Astrocyte (in vitro differentiated cells and primary cell): ENCODE data around the gene GOLPH3. TPM values are rescaled to one million over a fixed set of nuclear protein-coding genes. Genes with fewer than 3 reads are reported as not detected.

Experiments
- DNase-seq: peaks from one replicate; pipeline ENCODE4 v3.0.0-alpha.2; 2010; ENCODE audit warnings: low read depth
- FAIRE-seq: peaks from 2 replicates; lab custom pipeline; 2011; peaks lifted over from hg19 to GRCh38; lab: Jason Lieb, UNC
- H2AFZ ChIP-seq: 2 replicates; pipeline ENCODE4 v1.6.0; 2012; ENCODE audit warnings: low read depth, low read length, inconsistent platforms
- H3K27ac ChIP-seq: 2 replicates; pipeline ENCODE4 v1.5.1; 2011; ENCODE audit warnings: low read depth, low read length, inconsistent platforms
- H3K27me3 ChIP-seq: 2 replicates; pipeline ENCODE4 v1.6.0; 2011; ENCODE audit warnings: low read length, inconsistent platforms; ENCODE audit not compliant: insufficient read depth
- H3K36me3 ChIP-seq: 2 replicates; pipeline ENCODE4 v1.5.1; 2011; ENCODE audit warnings: low read length, inconsistent platforms; ENCODE audit not compliant: insufficient read depth
- H3K4me1 ChIP-seq: 2 replicates; pipeline ENCODE4 v1.5.1; 2011; ENCODE audit warnings: low read length, inconsistent platforms; ENCODE audit not compliant: insufficient read depth
- H3K4me2 ChIP-seq: 2 replicates; pipeline ENCODE4 v1.6.0; 2012; ENCODE audit warnings: low read length, inconsistent platforms
- H3K4me3 ChIP-seq: 2 replicates; pipeline ENCODE4 v1.5.1; 2011; ENCODE audit warnings: low read depth, mild to moderate bottlenecking, low read length, inconsistent platforms; ENCODE audit not compliant: insufficient read depth
- H3K79me2 ChIP-seq: 2 replicates; pipeline ENCODE4 v1.6.0; 2012; ENCODE audit warnings: mild to moderate bottlenecking, low read length, inconsistent platforms; ENCODE audit not compliant: insufficient read depth
- H3K9ac ChIP-seq: 2 replicates; pipeline ENCODE4 v1.6.0; 2012; ENCODE audit warnings: mild to moderate bottlenecking, low read length, inconsistent platforms
- H3K9me3 ChIP-seq: 2 replicates; pipeline ENCODE4 v1.5.1; 2012; ENCODE audit warnings: low read depth, mild to moderate bottlenecking, low read length, inconsistent platforms; ENCODE audit not compliant: insufficient read depth
- H4K20me1 ChIP-seq: 2 replicates; pipeline ENCODE4 v1.6.0; 2012; ENCODE audit warnings: low read length, inconsistent platforms; ENCODE audit not compliant: insufficient read depth
- H3K27ac Mint-ChIP-seq: one replicate; pipeline ENCODE4 v1.8.0; 2021; ENCODE audit warnings: mild to moderate bottlenecking, mixed read lengths; ENCODE audit not compliant: unreplicated experiment
- H3K27me3 Mint-ChIP-seq: one replicate; pipeline ENCODE4 v1.8.0; 2021; ENCODE audit warnings: low read depth, mixed read lengths; ENCODE audit not compliant: unreplicated experiment
- H3K36me3 Mint-ChIP-seq: one replicate; pipeline ENCODE4 v1.8.0; 2021; ENCODE audit warnings: low read depth, mixed read lengths; ENCODE audit not compliant: unreplicated experiment
- H3K4me1 Mint-ChIP-seq: one replicate; pipeline ENCODE4 v1.8.0; 2021; ENCODE audit warnings: low read depth, mixed read lengths; ENCODE audit not compliant: unreplicated experiment
- H3K4me3 Mint-ChIP-seq: one replicate; pipeline ENCODE4 v1.8.0; 2021; ENCODE audit warnings: mild to moderate bottlenecking, moderate library complexity, mixed read lengths; ENCODE audit not compliant: unreplicated experiment
- H3K9me3 Mint-ChIP-seq: one replicate; pipeline ENCODE4 v1.8.0; 2021; ENCODE audit warnings: mild to moderate bottlenecking, mixed read lengths; ENCODE audit not compliant: unreplicated experiment
- EZH2 ChIP-seq: IDR thresholded peaks from 2 replicates; pipeline ENCODE4 v1.6.1; 2012; ENCODE audit warnings: mild to moderate bottlenecking, low read length, inconsistent platforms; ENCODE audit not compliant: insufficient read depth
- total RNA-seq: library from RNA; stranded (reverse); gene quantifications from 2 replicates; pipeline ENCODE4 v1.2.1, GENCODE V29; 2021
- TF ChIP-seq, protein P1 (sequence below): IDR thresholded peaks from 2 replicates; pipeline ENCODE4 v1.5.1; 2011; ENCODE audit warnings: low read depth, mild to moderate bottlenecking, inconsistent platforms, low read length, moderate library complexity; ENCODE audit not compliant: insufficient read depth

Gene GOLPH3
- total RNA-seq, 1 donor from 2014 or later: 114 TPM

- no peak for TF ChIP-seq EZH2
- TF ChIP-seq, protein P1, sequence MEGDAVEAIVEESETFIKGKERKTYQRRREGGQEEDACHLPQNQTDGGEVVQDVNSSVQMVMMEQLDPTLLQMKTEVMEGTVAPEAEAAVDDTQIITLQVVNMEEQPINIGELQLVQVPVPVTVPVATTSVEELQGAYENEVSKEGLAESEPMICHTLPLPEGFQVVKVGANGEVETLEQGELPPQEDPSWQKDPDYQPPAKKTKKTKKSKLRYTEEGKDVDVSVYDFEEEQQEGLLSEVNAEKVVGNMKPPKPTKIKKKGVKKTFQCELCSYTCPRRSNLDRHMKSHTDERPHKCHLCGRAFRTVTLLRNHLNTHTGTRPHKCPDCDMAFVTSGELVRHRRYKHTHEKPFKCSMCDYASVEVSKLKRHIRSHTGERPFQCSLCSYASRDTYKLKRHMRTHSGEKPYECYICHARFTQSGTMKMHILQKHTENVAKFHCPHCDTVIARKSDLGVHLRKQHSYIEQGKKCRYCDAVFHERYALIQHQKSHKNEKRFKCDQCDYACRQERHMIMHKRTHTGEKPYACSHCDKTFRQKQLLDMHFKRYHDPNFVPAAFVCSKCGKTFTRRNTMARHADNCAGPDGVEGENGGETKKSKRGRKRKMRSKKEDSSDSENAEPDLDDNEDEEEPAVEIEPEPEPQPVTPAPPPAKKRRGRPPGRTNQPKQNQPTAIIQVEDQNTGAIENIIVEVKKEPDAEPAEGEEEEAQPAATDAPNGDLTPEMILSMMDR: no peak
Measured at GRCh38 chr5:32103521-32103920, 70.6 kb downstream of the GOLPH3 start.

DNA sequence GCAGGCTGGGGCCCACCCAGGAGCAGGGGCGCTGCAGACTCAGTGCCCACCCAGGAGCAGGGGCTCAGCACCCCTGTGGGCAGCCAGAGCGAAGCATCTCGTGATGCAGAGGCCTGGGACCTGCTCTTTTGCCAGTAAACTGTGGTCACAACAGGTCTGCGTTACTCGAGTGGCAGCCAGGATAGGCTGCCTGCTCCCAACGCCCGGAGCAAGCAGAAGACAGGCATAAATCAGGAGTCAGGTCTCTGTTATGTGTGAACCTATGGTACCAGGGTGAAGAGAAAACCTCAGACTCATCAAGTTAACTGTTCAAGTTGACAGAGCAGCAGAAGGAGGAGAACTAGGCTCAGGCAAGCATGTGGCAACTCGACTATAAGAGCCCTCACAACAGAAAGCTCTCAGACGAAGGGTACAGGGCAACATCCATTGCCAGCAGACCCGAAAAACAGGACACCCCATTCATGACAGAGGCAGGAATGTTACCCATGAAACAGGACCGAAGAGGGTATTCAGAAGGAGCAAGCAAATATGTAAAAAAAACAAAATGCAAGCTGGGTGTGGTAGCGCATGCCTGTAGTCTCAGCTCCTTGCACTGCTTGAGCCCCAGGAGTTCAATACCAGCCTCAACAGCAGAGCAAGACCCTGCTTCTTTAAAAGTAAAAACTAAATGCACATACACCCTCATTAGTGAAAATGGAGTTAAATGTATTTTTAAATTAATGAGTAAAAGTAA is 71.7 kb downstream of the GOLPH3 start:
- Histone ChIP-seq H3K79me2 (no peaks in the 10 kb centered on the region), H3K36me3 (peaks cover 58% of the 10 kb centered on the region), H3K9me3 (no peaks in the 10 kb centered on the region), H3K4me3 (no peak overlapping the region), H3K4me1 (no peaks in the 10 kb centered on the region), H3K27ac (no peak overlapping the region), H3K27me3 (no peaks in the 10 kb centered on the region), H3K4me2 (no peak overlapping the region), H4K20me1 (peaks cover 37% of the 10 kb centered on the region), H3K9ac (no peak overlapping the region), H2AFZ (no peak overlapping the region)
- no peak for FAIRE-seq
- DNase-seq: no peak
- no peaks in the 10 kb centered on the region for H3K27me3 Mint-ChIP-seq
- no peak overlapping the region for H3K4me3 Mint-ChIP-seq
- peaks cover 5% of the 10 kb centered on the region for H3K4me1 Mint-ChIP-seq
- H3K27ac Mint-ChIP-seq: no peak overlapping the region
- peaks cover 23% of the 10 kb centered on the region for H3K36me3 Mint-ChIP-seq
- H3K9me3 Mint-ChIP-seq: no peaks in the 10 kb centered on the region
- TF ChIP-seq EZH2: no peak
- TF ChIP-seq, protein P1: no peak

More at GRCh38 chr5:32103521-32103920, 70.6 kb downstream of the GOLPH3 start:
- no peaks in the 10 kb centered on the region for H3K4me1 ChIP-seq
- H3K9ac ChIP-seq: no peak overlapping the region
- no peaks in the 10 kb centered on the region for H3K9me3 ChIP-seq
- H3K36me3 Mint-ChIP-seq: peaks cover 23% of the 10 kb centered on the region
- no peak overlapping the region for H3K27ac Mint-ChIP-seq
- H3K79me2 ChIP-seq: no peaks in the 10 kb centered on the region
- no peaks in the 10 kb centered on the region for H3K9me3 Mint-ChIP-seq
- no peaks in the 10 kb centered on the region for H3K27me3 ChIP-seq
- H2AFZ ChIP-seq: no peak overlapping the region
- no peak overlapping the region for H3K4me2 ChIP-seq
- no peak overlapping the region for H3K27ac ChIP-seq
- no peak for FAIRE-seq
- DNase-seq: no peak
- no peaks in the 10 kb centered on the region for H3K27me3 Mint-ChIP-seq
- H3K4me3 Mint-ChIP-seq: no peak overlapping the region
- H3K36me3 ChIP-seq: peaks cover 58% of the 10 kb centered on the region
- peaks cover 5% of the 10 kb centered on the region for H3K4me1 Mint-ChIP-seq
- H4K20me1 ChIP-seq: peaks cover 41% of the 10 kb centered on the region
- no peak overlapping the region for H3K4me3 ChIP-seq

- H3K4me2 ChIP-seq: no peak overlapping the region
- no peaks in the 10 kb centered on the region for H3K9me3 Mint-ChIP-seq
- H3K27me3 Mint-ChIP-seq: no peaks in the 10 kb centered on the region
- H2AFZ ChIP-seq: no peak overlapping the region
- H3K27ac ChIP-seq: no peak overlapping the region
- H3K4me1 ChIP-seq: no peaks in the 10 kb centered on the region
- peaks cover 5% of the 10 kb centered on the region for H3K4me1 Mint-ChIP-seq
- FAIRE-seq (no peak), DNase-seq (no peak)
- H3K4me3 ChIP-seq: no peak overlapping the region
- H3K36me3 Mint-ChIP-seq: peaks cover 21% of the 10 kb centered on the region
- H3K27me3 ChIP-seq: no peaks in the 10 kb centered on the region
- H3K4me3 Mint-ChIP-seq: no peak overlapping the region
- H3K27ac Mint-ChIP-seq: peak overlapping the region; percentile 18
- H4K20me1 ChIP-seq: peaks cover 36% of the 10 kb centered on the region
- no peaks in the 10 kb centered on the region for H3K79me2 ChIP-seq
- peaks cover 60% of the 10 kb centered on the region for H3K36me3 ChIP-seq
- H3K9me3 ChIP-seq: no peaks in the 10 kb centered on the region
- no peak overlapping the region for H3K9ac ChIP-seq
- no peak for TF ChIP-seq EZH2
- TF ChIP-seq, protein P1: no peak
Measured at GRCh38 chr5:32100691-32101302, 73.3 kb downstream of the GOLPH3 start.
